ENCODE data around the gene RIBC2. TPM values are rescaled to one million over a fixed set of nuclear protein-coding genes. Genes with fewer than 3 reads are reported as not detected.

The RIBC2 gene
- total and polyA plus RNA-seq, 10 of the 15 experiments (the other 5 are each of a cell fraction or from before 2014, with no cell fraction given) = 0.10 TPM; not detected in 9

DNA sequence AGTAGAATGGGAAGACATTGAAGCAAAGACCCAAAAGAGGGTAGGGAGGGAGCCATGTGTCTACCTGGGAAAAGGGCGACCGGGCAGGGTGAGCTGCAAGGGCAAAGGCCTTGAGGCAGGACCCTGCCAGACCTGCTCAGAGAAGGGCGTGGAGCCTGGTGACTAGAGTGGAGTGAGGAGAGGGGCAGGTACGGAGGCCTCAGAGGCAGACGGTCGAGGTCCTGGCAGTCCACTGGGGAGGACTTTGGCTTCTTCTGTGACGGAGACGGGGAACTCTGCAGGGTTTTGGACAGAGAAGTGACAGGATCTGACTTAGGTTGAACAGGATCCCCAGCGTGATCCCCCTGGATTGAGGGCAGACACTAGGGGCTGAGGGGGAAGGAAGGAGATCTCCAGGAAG, 12.9 kb downstream of the RIBC2 start:
- no peak overlapping the region for H3K9ac ChIP-seq (ENCODE audit: control insufficient read depth, insufficient read depth, low read length)
- CTCF ChIA-PET = no interaction called here
- POLR2A ChIA-PET = no interaction called here
- H3K27me3 ChIP-seq (replicated peaks in 1 of 2; ENCODE audit: control insufficient read depth in 2 of 2, insufficient read depth in 2 of 2, low read length in 1 of 2) = no peaks in the 10 kb centered on the region; a peak in 1 of 4 replicates
- no peaks in the 10 kb centered on the region for H3K36me3 ChIP-seq (ENCODE audit: control insufficient read depth in 2 of 2, insufficient read depth in 2 of 2, low read length in 1 of 2)
- RAD21 ChIA-PET (ENCODE audit: unreplicated experiment) = no interaction called here
- no peak overlapping the region for H3K4me3 ChIP-seq
- no peaks in the 10 kb centered on the region for H4K20me1 ChIP-seq (ENCODE audit: control insufficient read depth, insufficient read depth)
- FAIRE-seq (no peak), ATAC-seq (no peak), DNase-seq (ENCODE audit: low read depth, low spot score) (no peak)
- no peaks in the 10 kb centered on the region; the same call in 2 of the 3 replicates for H3K9me3 ChIP-seq (replicated peaks; ENCODE audit: control insufficient read depth, insufficient read depth, low read length)
- intact Hi-C loops (cut with micrococcal nuclease; ENCODE audit: unreplicated experiment) (no loop called here), in situ Hi-C loops (cut with MboI) (no loop called here)
- no peak overlapping the region for H3K27ac ChIP-seq (ENCODE audit: control insufficient read depth, insufficient read depth)
- no TSS peak for BruUV-seq (replicated peaks)
- SMC1A ChIA-PET (ENCODE audit: uncharacterized antibody, unreplicated experiment) = no interaction called here
- no peaks in the 10 kb centered on the region for H3K4me1 ChIP-seq (ENCODE audit: control insufficient read depth, insufficient read depth, low read length)
- H3K79me2 ChIP-seq (ENCODE audit: control insufficient read depth, insufficient read depth, low read length) = no peaks in the 10 kb centered on the region
- 49% methylated on average over 9 of the region's 9 CpGs for WGBS (ENCODE audit: insufficient coverage, insufficient replicate concordance, low lambda C conversion rate, missing lambda C conversion rate)
- H3K4me2 ChIP-seq (ENCODE audit: control insufficient read depth, insufficient read depth) = no peak overlapping the region
- H2AFZ ChIP-seq (ENCODE audit: control insufficient read depth, low read depth, low read length) = no peak overlapping the region
- TF ChIP-seq TAF1 (IDR thresholded peaks at IDR 0.05; ENCODE audit: borderline replicate concordance, low read depth, low read length) (no peak), MTA2 (IDR thresholded peaks at IDR 0.05; ENCODE audit: low read depth) (no peak), EZH2 (IDR thresholded peaks at IDR 0.05; ENCODE audit: borderline replicate concordance, control insufficient read depth, low read depth, low read length) (no peak), WRNIP1 (IDR thresholded peaks at IDR 0.05; ENCODE audit: borderline replicate concordance, low read depth, low read length) (no peak), ZSCAN29 (IDR thresholded peaks at IDR 0.05) (no peak), ZBED1 (IDR thresholded peaks at IDR 0.05; ENCODE audit: borderline replicate concordance) (no peak), CEBPB (IDR thresholded peaks at IDR 0.05; ENCODE audit: borderline replicate concordance in 1 of 2, low read depth in 2 of 2, low read length in 2 of 2) (no peak), CREM (IDR thresholded peaks at IDR 0.05; ENCODE audit: low read depth) (no peak), STAT1 (conservative IDR thresholded peaks at IDR 0.05) (no peak), RELA (IDR thresholded peaks at IDR 0.05; ENCODE audit: borderline replicate concordance, partially characterized antibody) (no peak)
- TF ChIP-seq, protein P1, sequence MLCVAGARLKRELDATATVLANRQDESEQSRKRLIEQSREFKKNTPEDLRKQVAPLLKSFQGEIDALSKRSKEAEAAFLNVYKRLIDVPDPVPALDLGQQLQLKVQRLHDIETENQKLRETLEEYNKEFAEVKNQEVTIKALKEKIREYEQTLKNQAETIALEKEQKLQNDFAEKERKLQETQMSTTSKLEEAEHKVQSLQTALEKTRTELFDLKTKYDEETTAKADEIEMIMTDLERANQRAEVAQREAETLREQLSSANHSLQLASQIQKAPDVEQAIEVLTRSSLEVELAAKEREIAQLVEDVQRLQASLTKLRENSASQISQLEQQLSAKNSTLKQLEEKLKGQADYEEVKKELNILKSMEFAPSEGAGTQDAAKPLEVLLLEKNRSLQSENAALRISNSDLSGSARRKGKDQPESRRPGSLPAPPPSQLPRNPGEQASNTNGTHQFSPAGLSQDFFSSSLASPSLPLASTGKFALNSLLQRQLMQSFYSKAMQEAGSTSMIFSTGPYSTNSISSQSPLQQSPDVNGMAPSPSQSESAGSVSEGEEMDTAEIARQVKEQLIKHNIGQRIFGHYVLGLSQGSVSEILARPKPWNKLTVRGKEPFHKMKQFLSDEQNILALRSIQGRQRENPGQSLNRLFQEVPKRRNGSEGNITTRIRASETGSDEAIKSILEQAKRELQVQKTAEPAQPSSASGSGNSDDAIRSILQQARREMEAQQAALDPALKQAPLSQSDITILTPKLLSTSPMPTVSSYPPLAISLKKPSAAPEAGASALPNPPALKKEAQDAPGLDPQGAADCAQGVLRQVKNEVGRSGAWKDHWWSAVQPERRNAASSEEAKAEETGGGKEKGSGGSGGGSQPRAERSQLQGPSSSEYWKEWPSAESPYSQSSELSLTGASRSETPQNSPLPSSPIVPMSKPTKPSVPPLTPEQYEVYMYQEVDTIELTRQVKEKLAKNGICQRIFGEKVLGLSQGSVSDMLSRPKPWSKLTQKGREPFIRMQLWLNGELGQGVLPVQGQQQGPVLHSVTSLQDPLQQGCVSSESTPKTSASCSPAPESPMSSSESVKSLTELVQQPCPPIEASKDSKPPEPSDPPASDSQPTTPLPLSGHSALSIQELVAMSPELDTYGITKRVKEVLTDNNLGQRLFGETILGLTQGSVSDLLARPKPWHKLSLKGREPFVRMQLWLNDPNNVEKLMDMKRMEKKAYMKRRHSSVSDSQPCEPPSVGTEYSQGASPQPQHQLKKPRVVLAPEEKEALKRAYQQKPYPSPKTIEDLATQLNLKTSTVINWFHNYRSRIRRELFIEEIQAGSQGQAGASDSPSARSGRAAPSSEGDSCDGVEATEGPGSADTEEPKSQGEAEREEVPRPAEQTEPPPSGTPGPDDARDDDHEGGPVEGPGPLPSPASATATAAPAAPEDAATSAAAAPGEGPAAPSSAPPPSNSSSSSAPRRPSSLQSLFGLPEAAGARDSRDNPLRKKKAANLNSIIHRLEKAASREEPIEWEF (IDR thresholded peaks at IDR 0.05; ENCODE audit: insufficient replicate concordance, low read depth, low read length) = no peak
- TF ChIP-seq, protein P2, sequence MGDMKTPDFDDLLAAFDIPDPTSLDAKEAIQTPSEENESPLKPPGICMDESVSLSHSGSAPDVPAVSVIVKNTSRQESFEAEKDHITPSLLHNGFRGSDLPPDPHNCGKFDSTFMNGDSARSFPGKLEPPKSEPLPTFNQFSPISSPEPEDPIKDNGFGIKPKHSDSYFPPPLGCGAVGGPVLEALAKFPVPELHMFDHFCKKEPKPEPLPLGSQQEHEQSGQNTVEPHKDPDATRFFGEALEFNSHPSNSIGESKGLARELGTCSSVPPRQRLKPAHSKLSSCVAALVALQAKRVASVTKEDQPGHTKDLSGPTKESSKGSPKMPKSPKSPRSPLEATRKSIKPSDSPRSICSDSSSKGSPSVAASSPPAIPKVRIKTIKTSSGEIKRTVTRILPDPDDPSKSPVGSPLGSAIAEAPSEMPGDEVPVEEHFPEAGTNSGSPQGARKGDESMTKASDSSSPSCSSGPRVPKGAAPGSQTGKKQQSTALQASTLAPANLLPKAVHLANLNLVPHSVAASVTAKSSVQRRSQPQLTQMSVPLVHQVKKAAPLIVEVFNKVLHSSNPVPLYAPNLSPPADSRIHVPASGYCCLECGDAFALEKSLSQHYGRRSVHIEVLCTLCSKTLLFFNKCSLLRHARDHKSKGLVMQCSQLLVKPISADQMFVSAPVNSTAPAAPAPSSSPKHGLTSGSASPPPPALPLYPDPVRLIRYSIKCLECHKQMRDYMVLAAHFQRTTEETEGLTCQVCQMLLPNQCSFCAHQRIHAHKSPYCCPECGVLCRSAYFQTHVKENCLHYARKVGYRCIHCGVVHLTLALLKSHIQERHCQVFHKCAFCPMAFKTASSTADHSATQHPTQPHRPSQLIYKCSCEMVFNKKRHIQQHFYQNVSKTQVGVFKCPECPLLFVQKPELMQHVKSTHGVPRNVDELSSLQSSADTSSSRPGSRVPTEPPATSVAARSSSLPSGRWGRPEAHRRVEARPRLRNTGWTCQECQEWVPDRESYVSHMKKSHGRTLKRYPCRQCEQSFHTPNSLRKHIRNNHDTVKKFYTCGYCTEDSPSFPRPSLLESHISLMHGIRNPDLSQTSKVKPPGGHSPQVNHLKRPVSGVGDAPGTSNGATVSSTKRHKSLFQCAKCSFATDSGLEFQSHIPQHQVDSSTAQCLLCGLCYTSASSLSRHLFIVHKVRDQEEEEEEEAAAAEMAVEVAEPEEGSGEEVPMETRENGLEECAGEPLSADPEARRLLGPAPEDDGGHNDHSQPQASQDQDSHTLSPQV (IDR thresholded peaks at IDR 0.05) = no peak
- TF ChIP-seq, protein P3, sequence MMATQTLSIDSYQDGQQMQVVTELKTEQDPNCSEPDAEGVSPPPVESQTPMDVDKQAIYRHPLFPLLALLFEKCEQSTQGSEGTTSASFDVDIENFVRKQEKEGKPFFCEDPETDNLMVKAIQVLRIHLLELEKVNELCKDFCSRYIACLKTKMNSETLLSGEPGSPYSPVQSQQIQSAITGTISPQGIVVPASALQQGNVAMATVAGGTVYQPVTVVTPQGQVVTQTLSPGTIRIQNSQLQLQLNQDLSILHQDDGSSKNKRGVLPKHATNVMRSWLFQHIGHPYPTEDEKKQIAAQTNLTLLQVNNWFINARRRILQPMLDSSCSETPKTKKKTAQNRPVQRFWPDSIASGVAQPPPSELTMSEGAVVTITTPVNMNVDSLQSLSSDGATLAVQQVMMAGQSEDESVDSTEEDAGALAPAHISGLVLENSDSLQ (IDR thresholded peaks at IDR 0.05) = no peak
